Inflammatory macrophage treated with lipopolysaccharide for 1 hour (primary cell): ENCODE results near the gene POFUT1.
"Not testable (repeated sequence)": the region's sequence is repeated elsewhere in the genome, so short reads cannot be mapped to it uniquely, and the experiment has no call there.

Experiments used
- DNase-seq, 2 donors: peaks; one replicate each; pipeline ENCODE4 v3.0.0-alpha.2; 2020 to 2022

Gene POFUT1

DNA sequence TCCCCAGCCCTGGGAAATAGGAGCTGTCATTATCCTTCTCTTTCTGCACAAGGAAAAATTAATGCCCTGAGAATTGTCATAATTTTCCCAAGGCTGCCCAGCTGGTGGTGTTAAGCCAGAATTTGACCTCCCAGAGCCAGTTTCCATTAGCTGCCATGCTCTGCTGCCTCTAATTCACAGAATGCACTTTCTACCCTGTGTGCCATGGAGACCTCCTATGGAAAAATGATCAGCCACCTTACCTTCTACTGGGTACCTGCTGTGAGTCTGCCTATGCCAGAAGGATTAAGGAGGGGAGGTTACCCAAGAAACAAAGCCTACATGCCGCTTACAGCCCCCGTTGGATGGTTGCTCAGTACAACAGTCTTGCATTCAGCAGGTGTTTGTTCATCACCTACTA, 29.1 kb downstream of the POFUT1 start:
- DNase-seq, result no peak

DNA sequence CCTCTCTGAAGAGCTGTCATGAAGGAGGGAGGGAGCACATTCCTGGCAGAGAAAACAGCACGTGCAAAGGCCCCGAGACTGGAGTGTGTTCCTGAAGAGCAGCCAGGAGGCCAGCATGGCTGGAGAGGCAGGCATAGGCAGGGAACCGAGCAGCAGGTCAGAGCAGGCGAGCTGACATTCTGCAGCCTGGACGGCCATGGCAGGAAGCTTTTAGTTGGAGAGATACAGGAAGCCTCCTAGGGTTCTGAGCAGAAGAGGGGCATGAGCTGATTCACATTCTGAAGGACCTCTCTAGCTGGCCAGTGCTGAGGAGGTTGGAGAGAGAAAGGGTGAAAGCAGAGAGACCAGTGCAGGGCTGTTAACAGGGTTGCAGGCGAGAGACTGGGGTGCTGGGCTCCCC, 29.7 kb downstream of the POFUT1 start:
- DNase-seq, result no peak

DNA sequence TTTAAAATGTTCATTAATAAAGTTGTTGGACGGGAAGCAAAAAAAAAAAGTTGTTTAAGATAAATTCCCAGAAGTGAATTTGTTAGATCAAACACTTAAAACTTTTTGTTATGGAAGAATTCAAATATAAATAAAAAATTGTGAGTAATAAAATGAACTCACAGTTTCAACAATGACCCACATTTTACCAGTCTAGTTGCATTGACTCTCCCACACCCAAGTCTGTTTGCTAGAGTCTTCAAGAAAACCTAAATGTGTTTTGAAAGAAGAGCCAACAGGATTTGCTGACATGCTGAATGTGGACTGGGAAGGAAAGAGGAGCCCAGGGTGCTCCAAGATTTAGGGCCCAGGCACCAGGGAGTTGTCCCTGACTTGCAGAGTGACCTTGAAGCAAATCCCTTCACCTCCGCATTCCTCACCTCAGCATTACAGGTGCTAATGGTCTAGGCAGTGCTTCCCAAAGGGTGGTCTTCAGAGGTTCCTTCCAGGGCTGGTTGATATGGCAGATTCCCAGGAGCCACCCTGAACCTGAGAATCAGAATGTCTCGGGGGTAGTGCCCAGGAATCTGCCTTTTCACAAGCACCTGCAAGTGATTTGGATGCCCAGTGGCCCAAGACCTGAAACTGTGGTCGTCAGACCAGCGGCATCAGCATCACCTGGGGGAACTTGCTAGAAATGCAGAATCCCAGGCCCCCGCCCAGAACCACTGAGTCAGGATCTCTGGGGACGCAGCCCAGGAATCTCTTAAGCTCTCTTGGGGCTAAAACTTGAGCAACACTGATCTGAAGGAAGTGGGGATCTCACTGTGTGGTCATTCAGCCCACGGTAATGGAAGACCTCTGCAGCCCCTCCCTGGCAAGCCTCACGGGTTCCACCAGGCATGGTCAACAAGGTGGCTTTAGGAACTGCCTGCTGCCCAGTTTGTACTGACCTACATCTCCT, 31.1 kb downstream of the POFUT1 start:
- DNase-seq, result no peak

DNA sequence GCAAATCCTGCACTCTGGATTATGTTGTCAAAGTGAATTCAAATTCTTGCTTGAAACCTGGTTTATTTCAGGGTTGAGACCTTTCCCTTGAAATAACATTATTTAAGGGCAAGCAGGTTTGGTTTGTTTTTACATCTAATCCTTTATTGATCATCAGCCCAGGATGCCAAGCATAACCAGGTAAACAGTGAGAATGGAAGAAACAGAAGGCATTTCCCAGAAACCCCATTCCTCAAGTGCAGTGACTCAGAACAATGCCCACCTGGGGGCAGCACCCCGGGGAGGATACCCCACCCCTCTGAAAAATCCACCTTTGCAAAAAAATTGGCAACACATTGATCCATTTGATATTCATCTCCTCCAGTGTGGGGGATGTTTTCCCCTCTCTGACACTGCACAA, 32.5 kb downstream of the POFUT1 start:
- DNase-seq, result no peak

DNA sequence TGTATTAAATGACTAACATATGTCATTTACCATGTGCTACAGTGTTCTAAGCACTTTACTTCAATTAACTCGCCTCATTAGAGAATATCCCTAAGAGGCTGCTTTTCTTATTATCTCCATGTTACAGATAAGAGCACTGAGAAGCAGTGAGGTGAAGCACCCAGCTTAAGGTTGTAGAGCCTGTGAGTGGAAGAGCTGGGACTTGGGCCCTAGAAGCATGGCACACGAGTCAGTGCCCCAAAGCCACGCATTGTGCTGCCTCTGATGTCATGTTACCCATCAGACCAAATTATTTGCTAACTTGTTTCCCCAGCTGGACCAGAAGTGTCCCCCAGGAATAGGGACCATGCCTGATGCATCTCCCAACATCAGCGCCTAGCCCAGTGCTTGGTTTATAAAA, 34.1 kb downstream of the POFUT1 start:
- DNase-seq, result no peak

DNA sequence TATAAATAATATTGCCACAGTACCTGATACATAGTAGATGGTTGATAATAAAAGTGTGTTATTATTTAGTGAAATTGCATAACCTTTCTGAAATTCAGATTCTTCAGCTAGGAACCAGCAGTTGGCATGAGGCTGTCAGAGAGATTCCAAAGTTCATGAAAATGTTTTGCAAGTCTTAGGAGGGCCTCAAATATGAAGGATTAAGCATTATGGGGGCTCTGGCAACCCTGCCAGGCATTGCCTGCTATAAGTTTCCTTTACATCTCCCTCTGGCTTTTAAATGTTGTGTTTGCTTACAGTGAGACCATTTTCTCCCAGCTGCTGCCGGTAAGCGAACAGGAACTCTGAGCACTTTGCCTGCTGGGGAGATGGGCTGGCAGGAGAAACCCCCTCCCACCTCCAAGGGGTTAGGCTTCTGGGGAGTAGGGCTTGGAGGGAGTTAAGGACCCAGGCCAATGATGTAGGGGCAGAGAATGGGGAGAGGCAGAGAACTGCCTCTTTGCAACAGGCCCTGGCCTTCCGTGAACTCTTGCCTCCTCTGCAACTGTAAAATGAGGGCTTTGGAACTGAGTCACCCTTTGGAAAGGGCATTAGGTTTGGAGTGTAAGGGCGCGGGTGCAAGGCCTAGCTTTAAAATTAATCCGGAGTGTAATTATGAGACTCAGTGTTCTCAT, 36.6 kb downstream of the POFUT1 start:
- no peak for DNase-seq

DNA sequence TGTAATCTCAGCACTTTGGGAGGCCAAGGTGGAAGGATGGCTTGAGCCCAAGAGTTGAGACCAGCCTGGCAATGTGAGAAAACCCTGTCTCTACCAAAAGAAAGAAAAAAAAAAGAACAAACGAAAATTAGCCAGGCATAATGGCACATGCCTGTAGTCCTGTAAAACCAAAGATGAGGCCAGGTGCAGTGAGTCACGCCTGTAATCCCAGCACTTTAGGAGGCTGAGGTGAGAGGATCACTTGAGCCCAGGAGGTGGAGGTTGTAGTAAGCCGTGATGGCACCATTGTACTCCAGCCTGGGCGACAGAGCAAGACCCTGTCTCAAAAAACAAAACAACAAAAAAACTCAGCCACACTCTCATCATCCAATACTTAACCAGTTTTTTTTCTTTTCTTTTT, 37.3 kb downstream of the POFUT1 start:
- no peak for DNase-seq

DNA sequence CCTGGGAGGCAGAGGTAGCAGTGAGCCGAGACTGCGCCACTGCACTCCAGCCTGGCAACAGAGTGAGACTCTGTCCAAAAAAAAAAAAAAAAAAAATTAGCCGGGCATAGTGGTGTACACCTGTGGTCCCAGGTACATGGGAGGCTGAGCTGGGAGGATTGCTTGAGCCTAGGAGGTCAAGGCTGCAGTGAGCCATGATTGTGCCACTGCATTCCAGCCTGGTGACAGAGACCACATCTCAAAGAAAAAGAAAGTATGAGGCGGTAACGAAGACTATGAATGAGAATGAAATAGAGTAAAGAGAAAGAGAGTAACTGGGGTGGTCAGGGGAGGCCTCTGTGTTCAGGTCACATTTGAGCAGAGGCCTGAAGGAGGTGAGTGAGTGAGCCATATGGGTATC, 38.5 kb downstream of the POFUT1 start:
- DNase-seq, result not testable (repeated sequence)

DNA sequence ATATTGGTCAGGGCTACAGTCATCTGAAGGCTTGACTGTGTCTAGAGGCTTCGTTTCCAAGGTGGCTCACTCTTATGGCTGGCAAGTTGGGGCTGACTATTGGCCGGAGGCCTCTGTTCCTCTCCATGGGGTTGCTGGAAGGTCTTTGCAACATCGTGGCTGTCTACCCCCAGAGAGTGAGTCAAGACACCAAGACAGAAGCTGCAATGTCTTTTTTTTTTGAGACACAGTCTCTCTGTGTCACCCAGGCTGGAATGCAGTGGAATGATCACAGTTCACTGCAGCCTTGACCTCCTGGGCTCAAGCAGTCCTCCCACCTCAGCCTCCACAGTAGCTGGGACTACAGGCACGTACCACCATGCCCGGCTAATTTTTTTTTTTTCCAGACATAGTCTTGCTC, 40.4 kb downstream of the POFUT1 start:
- DNase-seq, result peak; percentile 33 to 61

DNA sequence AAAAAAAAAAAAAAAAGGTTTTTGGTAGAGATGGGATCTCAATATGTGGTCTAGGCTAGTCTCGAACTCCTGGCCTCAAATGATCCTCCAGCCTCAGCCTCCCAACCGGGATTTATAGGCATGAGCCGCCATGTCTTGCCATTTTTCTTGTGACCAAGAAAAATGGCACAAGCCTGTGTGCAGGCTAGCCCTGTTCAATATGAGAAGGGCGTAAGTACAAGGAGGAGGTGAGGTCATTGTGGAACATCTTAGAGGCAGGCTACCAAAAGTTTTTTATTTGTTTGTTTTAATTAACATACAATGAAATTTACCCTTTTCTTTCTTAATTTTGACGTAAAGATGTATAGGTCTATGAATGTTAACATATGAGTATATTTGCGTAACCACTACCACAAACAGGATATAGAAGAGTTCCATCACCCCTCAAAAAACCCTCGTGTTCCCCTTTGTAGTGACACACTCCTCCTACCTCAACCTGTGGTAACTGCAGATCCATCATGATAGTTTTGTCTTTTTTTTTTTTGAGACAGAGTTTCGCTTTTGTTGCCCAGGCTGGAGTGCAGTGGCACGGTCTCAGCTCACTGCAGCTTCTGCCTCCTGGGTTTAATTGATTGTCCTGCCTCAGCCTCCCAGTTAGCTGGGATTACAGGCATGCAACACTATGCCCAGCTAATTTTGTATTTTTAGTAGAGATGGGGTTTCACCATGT, 41.5 kb downstream of the POFUT1 start:
- DNase-seq, result peak; percentile 45 to 74

DNA sequence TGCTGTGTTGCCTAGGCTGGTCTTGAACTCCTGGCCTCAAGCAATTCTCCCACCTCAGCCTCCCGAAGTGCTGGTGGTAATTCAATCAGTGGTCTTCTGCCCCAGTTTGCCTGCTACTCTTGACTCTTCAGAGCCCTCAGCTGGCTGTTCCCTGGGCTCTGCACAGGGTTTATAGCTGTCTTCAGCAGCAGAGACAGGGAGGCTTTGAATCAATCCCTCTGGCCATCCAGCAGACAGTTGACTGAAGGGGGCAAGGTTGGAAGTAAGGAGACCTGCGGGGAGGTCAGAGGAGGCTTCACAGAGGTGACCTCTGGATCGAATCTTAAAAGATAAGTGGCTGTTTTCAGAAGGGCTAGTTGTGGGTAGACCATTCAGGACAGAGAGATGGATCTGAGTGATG, 43.8 kb downstream of the POFUT1 start:
- DNase-seq, result no peak

DNA sequence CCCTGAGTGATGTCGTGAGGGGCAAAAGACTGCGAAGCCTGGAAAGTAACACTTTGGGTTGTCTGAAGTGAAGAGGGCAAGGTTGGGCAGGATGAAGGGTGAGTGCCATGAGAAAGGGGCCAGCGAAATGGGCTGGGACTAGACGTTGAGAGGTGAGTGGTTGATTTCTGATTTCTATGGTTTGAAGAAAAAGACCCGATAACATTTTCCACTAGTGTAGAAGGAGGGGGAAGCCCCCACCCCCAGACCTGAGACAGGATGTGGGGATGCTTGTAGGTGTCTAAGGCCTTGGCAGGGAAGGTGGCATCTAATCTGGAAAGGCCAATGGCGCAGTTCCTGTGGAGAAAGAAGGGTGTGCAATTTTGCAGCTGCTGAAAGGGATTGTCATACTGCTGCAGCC, 44.5 kb downstream of the POFUT1 start:
- DNase-seq, result no peak

DNA sequence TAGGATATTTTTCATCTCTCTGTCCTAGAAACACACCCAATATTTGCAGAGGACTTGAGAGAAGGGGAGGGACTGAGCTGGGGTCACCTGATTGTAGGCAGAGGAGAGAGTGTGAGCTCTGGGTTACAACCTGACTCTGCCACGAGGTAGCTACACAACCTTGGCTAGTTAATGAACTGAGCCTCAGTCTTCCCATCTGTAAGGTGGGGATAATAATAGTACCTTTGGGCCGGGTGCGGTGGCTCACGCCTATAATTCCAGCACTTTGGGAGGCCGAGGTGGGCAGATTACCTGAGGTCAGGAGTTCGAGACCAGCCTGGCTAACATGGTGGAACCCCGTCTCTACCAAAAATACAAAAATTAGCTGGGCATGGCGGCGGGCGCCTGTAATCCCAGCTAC, 53.3 kb downstream of the POFUT1 start:
- not testable (repeated sequence) for DNase-seq

DNA sequence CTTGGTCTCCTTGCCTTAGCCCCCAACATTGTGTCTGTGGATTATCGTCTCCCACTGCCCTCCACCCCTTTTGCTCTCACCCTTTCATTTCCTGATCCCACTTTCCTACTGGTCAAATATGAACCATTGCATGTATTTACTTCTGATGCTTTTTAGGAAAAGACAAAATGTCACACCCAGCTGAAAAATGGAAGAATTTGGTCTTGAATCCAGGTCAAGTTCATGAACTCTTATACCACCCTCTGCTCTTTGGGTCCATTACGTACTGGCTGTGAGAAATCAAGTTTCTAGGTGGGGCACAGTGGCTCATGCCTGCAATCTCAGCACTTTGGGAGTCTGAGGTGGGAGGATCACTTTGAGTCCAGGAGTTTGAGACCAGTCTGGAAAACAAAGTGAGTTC, 54.0 kb downstream of the POFUT1 start:
- DNase-seq, result no peak

DNA sequence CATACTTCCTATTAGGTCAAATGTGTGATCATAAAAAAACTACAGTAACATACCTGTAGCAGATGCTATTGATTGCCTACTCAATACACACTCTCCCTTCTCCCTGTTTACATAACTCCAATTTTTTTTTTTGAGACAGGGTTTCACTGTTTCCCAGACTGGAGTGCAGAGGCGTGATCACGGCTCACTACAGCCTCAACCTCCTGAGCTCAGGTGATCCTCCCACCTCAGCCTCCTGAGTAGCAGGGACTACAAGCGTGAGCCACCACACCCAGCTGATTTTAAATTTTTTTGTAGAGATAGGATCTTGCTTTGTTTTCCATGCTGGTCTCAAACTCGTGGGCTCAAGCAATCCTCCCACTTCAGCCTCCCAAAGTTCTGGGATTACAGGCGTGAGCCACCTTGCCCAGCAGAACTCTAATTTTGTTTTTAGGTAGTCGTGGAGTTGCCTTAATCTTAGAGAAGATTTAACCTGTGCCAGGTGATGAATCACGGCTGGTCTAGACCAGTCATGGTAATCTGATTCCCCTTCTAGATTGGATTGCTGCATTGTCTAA, 55.8 kb downstream of the POFUT1 start:
- no peak for DNase-seq

DNA sequence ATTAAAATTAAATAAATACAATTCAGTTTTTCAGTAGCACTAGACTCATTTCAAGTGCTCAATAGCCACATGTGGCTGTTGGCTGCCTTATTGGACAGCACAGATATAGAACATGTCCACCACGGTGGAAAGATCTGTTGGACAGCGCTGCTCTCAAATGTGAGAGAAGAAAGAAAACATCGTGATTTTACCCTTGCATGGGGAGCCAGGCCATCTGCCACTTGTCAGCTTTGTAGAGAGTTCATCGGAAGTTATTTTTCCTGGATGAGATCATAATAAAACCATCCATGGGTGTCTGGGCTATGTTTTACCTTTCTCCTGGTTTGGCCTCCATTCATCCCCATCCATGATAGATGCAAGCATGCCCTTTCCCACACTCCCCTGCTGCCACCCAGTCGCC, 63.9 kb downstream of the POFUT1 start:
- DNase-seq, result no peak

DNA sequence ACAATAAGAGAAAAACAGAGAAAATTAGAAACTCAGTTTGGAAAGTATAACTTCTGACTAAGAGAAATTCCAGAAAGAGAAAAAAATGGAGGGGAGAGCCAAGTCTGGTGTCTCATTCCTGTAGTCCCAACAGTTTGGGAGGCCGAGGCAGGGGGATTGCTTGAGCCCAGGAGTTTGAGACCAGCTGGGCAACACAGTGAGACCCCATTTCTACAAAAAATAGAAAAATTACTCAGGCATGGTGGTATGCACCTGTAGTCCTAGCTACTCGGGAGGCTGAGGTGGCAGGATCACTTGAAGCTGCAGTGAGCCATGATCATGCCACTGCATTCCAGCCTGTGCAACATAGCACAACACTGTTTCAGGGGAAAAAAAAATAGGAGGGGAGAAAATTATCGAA, 66.7 kb downstream of the POFUT1 start:
- DNase-seq, result no peak

DNA sequence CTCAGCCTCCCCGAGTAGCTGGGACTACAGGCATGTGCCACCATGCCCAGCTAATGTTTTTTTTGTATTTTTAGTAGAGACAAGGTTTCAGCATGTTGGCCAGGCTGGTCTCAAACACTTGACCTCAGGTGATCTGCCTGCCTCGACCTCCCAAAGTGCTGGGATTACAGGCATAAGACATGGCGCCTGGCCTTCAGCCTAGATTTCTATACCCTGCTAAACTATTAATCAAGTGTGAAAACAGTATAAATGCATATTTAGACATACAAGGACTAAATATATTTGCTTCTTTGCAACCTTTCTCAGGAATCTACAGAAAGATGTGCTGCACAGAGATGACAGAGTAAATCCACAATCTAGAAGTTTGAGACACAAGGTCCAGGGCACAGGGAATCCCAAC, 67.5 kb downstream of the POFUT1 start:
- not testable (repeated sequence) for DNase-seq

DNA sequence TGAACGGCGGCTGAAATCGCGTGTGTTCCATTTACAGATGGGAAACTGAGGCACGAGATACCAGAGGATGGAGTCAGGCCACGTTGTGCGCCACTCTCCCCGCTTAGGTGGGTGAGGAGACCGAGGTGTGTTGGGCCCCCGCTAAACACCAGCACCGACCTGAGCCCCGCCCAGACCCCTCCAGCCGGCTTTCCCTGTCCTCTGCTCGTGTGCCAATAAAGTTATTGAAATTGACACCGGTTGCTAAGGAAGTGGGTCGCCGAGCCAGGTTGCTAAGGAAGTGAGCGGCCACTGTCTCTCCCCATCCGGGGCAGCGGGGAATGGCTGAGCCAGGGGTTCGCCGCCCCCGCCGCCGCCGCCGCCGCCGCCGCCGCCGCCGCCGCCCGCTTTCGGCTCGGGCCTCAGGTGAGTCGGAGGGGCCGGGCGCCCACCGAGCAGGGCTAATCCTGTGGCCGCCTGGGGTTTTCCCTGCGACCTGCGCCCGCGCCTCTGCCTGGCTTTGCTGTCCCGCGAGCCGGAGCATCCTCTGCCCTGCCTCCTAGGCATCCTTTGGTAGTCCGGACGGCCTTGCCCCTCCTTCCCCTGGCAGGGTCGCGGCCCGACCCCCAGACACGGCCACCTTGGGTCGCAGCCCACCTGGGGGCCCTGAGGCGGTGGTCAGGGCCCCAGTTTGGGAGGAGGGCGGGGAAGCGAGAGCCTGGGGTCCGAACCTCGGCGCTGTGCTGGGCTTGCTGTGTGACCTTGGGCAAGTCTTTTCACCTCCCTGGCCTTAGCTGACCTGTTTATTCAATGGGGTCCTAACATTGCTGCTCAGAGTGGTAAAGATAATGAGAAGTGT, 69.9 kb downstream of the POFUT1 start, which contains the start of gene KIF3B:
Gene KIF3B (plus strand): TSS at position 291 of the 838 bp plus-strand sequence. CDS start 32,127 bp downstream, outside the sequence.
- DNase-seq, result peak; percentile 78 to 82

DNA sequence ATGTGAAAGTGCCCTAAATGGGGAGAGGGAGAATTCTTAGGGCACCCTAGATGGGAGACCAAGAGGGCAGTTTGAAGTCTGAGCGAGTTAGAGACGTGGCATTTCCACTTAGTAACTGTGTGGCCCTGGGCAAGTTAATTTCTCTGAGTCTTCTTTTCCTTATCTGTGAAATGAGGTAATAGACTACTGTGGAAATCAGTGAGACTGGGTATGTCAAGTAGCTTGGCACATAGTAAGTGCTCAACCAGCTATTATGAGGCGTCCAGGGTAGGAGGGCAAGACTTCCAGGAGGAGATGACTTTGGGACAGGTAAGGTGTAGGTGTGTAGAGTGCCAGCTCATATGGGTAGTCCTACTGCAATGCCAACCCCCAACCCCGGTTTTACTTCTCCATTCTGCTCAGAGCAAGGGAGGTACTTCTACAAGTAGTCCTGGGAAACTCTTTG, 70.5 kb downstream of the POFUT1 start:
- DNase-seq, result peak; percentile 10 to 11

DNA sequence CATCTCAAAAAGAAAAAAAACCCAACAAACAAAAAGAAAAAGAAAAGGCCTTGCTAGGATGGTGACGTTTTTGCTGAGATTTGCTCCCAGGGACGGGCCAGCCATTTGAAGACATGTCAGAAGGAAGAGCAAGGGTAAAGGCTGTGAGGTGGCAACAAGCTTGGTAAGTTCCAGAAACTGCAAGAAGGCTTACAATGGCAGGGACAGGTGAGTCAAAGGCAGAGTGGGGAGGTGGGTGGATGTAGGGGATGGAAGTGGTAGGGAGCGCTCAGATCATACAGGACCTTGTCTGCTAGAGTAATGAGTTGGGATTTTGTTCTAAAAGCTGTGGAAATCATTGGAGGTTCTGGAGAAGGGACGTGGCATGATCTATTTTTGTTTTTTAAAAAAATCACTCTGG, 74.0 kb downstream of the POFUT1 start:
- DNase-seq, result no peak

DNA sequence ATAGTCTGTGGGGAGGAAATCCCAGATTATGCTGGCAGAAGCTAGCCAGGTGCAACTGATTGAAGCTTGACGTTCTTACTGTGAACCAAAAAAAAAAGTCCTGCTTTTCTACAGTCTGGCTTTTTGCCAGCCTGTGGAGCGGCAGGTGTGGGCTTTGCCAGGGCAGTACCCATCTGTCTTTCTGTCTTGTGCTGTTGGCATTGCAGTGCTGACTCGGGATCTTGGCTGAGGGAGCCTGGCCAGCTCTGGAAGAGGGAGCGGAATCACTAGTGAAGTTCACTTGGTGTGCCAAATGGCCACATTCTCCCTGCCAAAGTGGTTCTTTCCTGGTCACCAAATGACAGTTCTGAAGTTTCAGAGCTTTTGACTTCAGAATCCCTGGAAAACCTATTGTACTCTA, 74.8 kb downstream of the POFUT1 start:
- no peak for DNase-seq
